IMR-90 (cell line): ENCODE results near the gene NR1D2. TPM values are rescaled to one million over a fixed set of nuclear protein-coding genes. Genes with fewer than 3 reads are reported as not detected.

Source experiments
- ATAC-seq: fragments of 200-7000 bp; cut with Tn5 transposase; 2 replicates; pipeline ENCODE4 v1.9.1; 2020; ENCODE audit warnings: low read depth, mild to moderate bottlenecking, moderate library complexity
- BruUV-seq: library from RNA; stranded (reverse); fragments of 400-500 nt; replicated peaks from 2 replicates; lab custom pipeline; 2021; lab: Mats Ljungman, UMichigan
- CTCF ChIA-PET: fragments of 300-600 bp; formaldehyde crosslinking; extraction: SDS; loops from one replicate; lab custom pipeline; 2021; ENCODE audit warnings: antibody characterized with exemption; lab: Yijun Ruan, JAX
- POLR2A ChIA-PET: fragments of 300-600 bp; sonication (Branson Sonifier 250); formaldehyde crosslinking; loops from one replicate; lab custom pipeline; 2022; ENCODE audit warnings: antibody characterized with exemption; ENCODE audit not compliant: unreplicated experiment; lab: Charles Lee
- DNase-seq: peaks from one replicate; pipeline ENCODE4 v3.0.0; 2013
- H2AFZ ChIP-seq: replicated peaks from 2 replicates; pipeline ENCODE3; 2013; ENCODE audit warnings: low read length, mild to moderate bottlenecking; ENCODE audit not compliant: poor library complexity
- H2AK5ac ChIP-seq: 2 replicates; pipeline ENCODE4 v1.6.1; 2013; ENCODE audit warnings: low read depth, low read length, inconsistent platforms
- H2AK9ac ChIP-seq: replicated peaks from 2 replicates; pipeline ENCODE3; 2013; ENCODE audit warnings: mild to moderate bottlenecking, low read depth, low read length, moderate library complexity; ENCODE audit not compliant: poor library complexity
- H2BK120ac ChIP-seq: 2 replicates; pipeline ENCODE4 v1.6.1; 2013; ENCODE audit warnings: low read depth, low read length, inconsistent platforms
- H2BK15ac ChIP-seq: 3 replicates; pipeline ENCODE4 v1.6.1; 2013; ENCODE audit warnings: low read depth, low read length, inconsistent platforms
- H2BK20ac ChIP-seq: 2 replicates; pipeline ENCODE4 v1.6.1; 2013; ENCODE audit warnings: low read depth, mild to moderate bottlenecking, inconsistent platforms, low read length, moderate library complexity
- H2BK5ac ChIP-seq: 2 replicates; pipeline ENCODE4 v1.6.1; 2013; ENCODE audit warnings: mild to moderate bottlenecking, low read depth, low read length, inconsistent platforms; ENCODE audit not compliant: poor library complexity, severe bottlenecking
- H3K14ac ChIP-seq: replicated peaks from 2 replicates; pipeline ENCODE4 v1.6.1; 2013; ENCODE audit warnings: low read depth, low read length, inconsistent platforms
- H3K18ac ChIP-seq: 2 replicates; pipeline ENCODE4 v1.6.1; 2013; ENCODE audit warnings: low read depth, low read length, control low read depth
- H3K23ac ChIP-seq: 2 replicates; pipeline ENCODE4 v1.6.1; 2013; ENCODE audit warnings: low read depth, low read length, inconsistent platforms
- H3K27ac ChIP-seq: 2 replicates; pipeline ENCODE4 v1.5.1; 2013; ENCODE audit warnings: mild to moderate bottlenecking, control low read depth, low read length; ENCODE audit not compliant: insufficient read depth
- H3K27me3 ChIP-seq: 2 replicates; pipeline ENCODE4 v1.6.1; 2013; ENCODE audit warnings: low read length; ENCODE audit not compliant: control insufficient read depth, insufficient read depth
- H3K36me3 ChIP-seq: 2 replicates; pipeline ENCODE4 v1.6.1; 2013; ENCODE audit warnings: low read length, mixed read lengths; ENCODE audit not compliant: control insufficient read depth, insufficient read depth
- H3K4ac ChIP-seq: 2 replicates; pipeline ENCODE4 v1.6.1; 2013; ENCODE audit warnings: low read depth, low read length, inconsistent platforms
- H3K4me1 ChIP-seq: 2 replicates; pipeline ENCODE4 v1.6.1; 2013; ENCODE audit warnings: low read length, mixed read lengths; ENCODE audit not compliant: control insufficient read depth, insufficient read depth
- H3K4me2 ChIP-seq: 2 replicates; pipeline ENCODE4 v1.6.1; 2013; ENCODE audit warnings: low read depth, mild to moderate bottlenecking, control low read depth, low read length, moderate library complexity
- H3K4me3 ChIP-seq: 2 replicates; pipeline ENCODE4 v1.5.1; 2013; ENCODE audit warnings: low read depth, mild to moderate bottlenecking, control low read depth, low read length, moderate library complexity; ENCODE audit not compliant: insufficient read depth
- H3K56ac ChIP-seq: 2 replicates; pipeline ENCODE4 v1.6.1; 2013; ENCODE audit warnings: low read length, inconsistent platforms; ENCODE audit not compliant: insufficient read depth; ENCODE audit errors: extremely low read depth
- H3K79me1 ChIP-seq, 2 experiments: 2 replicates each; pipeline ENCODE4 v1.6.1; 2013; ENCODE audit warnings: low read length in 2 of 2, inconsistent platforms in 1 of 2, low read depth in 1 of 2
- H3K9ac ChIP-seq: 2 replicates; pipeline ENCODE4 v1.6.1; 2013; ENCODE audit warnings: low read depth, low read length, control low read depth
- H3K9me1 ChIP-seq: 2 replicates; pipeline ENCODE4 v1.6.1; 2013; ENCODE audit warnings: low read length, inconsistent platforms; ENCODE audit not compliant: insufficient read depth
- H3K9me3 ChIP-seq: 2 replicates; pipeline ENCODE4 v1.6.1; 2013; ENCODE audit warnings: low read length; ENCODE audit not compliant: control insufficient read depth, insufficient read depth
- H4K20me1 ChIP-seq: 2 replicates; pipeline ENCODE4 v1.6.1; 2013; ENCODE audit warnings: low read length, inconsistent platforms; ENCODE audit not compliant: insufficient read depth
- H4K5ac ChIP-seq: 2 replicates; pipeline ENCODE4 v1.6.1; 2013; ENCODE audit warnings: mild to moderate bottlenecking, low read depth, low read length, control low read depth
- H4K8ac ChIP-seq, 2 experiments: 2 replicates each; pipeline ENCODE4 v1.6.1; 2013; ENCODE audit warnings: low read depth in 2 of 2, low read length in 2 of 2, control low read depth in 1 of 2, inconsistent platforms in 1 of 2
- H4K91ac ChIP-seq: 2 replicates; pipeline ENCODE4 v1.6.1; 2013; ENCODE audit warnings: low read depth, low read length, inconsistent platforms; ENCODE audit not compliant: insufficient read depth
- BHLHE40 ChIP-seq: fragments of 150-350 bp; IDR thresholded peaks from 2 replicates; pipeline ENCODE4 v1.6.1; 2016; ENCODE audit warnings: mild to moderate bottlenecking, low read depth, low read length
- CEBPB ChIP-seq: IDR thresholded peaks from 2 replicates; pipeline ENCODE4 v1.6.1; 2012; ENCODE audit warnings: low read depth, low read length, improper control_type of control experiment
- CHD1 ChIP-seq: IDR thresholded peaks from 2 replicates; pipeline ENCODE4 v1.6.1; 2012; ENCODE audit warnings: low read depth, low read length, improper control_type of control experiment
- FOS ChIP-seq: fragments of 150-350 bp; IDR thresholded peaks from 2 replicates; pipeline ENCODE4 v1.6.1; 2016; ENCODE audit warnings: low read depth, low read length
- MAFK ChIP-seq: IDR thresholded peaks from 2 replicates; pipeline ENCODE4 v1.6.1; 2012; ENCODE audit warnings: low read depth, low read length, improper control_type of control experiment
- MAZ ChIP-seq: IDR thresholded peaks from 2 replicates; pipeline ENCODE4 v1.6.1; 2012; ENCODE audit warnings: low read depth, mild to moderate bottlenecking, low read length, improper control_type of control experiment, moderate library complexity, borderline replicate concordance
- MXI1 ChIP-seq: IDR thresholded peaks from 2 replicates; pipeline ENCODE4 v1.6.1; 2012; ENCODE audit warnings: low read depth, mild to moderate bottlenecking, low read length, moderate library complexity, borderline replicate concordance
- NFE2L2 ChIP-seq: fragments of 150-350 bp; IDR thresholded peaks from 2 replicates; pipeline ENCODE4 v1.6.1; 2016; ENCODE audit warnings: low read depth, mild to moderate bottlenecking, low read length
- POLR2A ChIP-seq: IDR thresholded peaks from 2 replicates; pipeline ENCODE4 v1.6.1; 2012; ENCODE audit warnings: mild to moderate bottlenecking, low read depth, low read length
- RAD21 ChIP-seq: IDR thresholded peaks from 2 replicates; pipeline ENCODE4 v1.6.1; 2012; ENCODE audit warnings: low read length, improper control_type of control experiment
- RCOR1 ChIP-seq: IDR thresholded peaks from 2 replicates; pipeline ENCODE4 v1.6.1; 2012; ENCODE audit warnings: mild to moderate bottlenecking, low read length, improper control_type of control experiment; ENCODE audit not compliant: insufficient replicate concordance
- RFX5 ChIP-seq: IDR thresholded peaks from 2 replicates; pipeline ENCODE4 v1.8.0; 2012; ENCODE audit warnings: low read depth, mild to moderate bottlenecking, low read length, moderate library complexity
- SMC3 ChIP-seq: fragments of 150-350 bp; IDR thresholded peaks from 2 replicates; pipeline ENCODE4 v1.6.1; 2016; ENCODE audit warnings: low read depth, mild to moderate bottlenecking, antibody characterized with exemption, low read length, moderate library complexity
- WGBS, 2 experiments: methylation state at CpG; one replicate each; pipeline versions ENCODE4 v1.1.5 to v1.1.7; 2013; ENCODE audit warnings: missing lambda C conversion rate in 2 of 2; ENCODE audit not compliant: insufficient read length in 1 of 2; ENCODE audit errors: extremely low coverage in 2 of 2; 5-methylcytosine and 5-hydroxymethylcytosine counted together
- dilution Hi-C: fragments of 300-500 bp; cut with HindIII; formaldehyde crosslinking; loops from one replicate; pipeline ENCODE4 v1.14.3; 2018; ENCODE audit warnings: low sequenced_read_pairs; ENCODE audit not compliant: unreplicated experiment
- in situ Hi-C: fragments of 300-500 bp; cut with MboI; formaldehyde crosslinking; loops from 3 replicates; pipeline ENCODE4 v1.14.3; 2019; ENCODE audit warnings: low sequenced_read_pairs, inconsistent platforms, mixed read lengths
- intact Hi-C: fragments of 100-400 bp; cut with micrococcal nuclease; formaldehyde crosslinking; loops from 2 replicates; pipeline ENCODE4 v1.10.0; 2022
- polyA plus RNA-seq, 3 experiments: library from polyadenylated mRNA; depleted of rRNA; stranded (reverse); fragments of >200 nt; gene quantifications; 2 replicates each; pipeline ENCODE4 v1.2.3, GENCODE V29; 2012; ENCODE audit warnings: low replicate concordance in 1 of 3
- total RNA-seq: library from RNA; depleted of rRNA; stranded (reverse); fragments of >200 nt; gene quantifications from 2 replicates; pipeline ENCODE4 v1.2.3, GENCODE V29; 2012
- TF ChIP-seq, protein P1 (sequence below): conservative IDR thresholded peaks from 2 replicates; pipeline ENCODE4 v1.5.1; 2012; ENCODE audit warnings: mild to moderate bottlenecking, low read depth, low read length, improper control_type of control experiment
- TF ChIP-seq, protein P2 (sequence below): fragments of 150-350 bp; IDR thresholded peaks from 2 replicates; pipeline ENCODE4 v1.6.1; 2017; ENCODE audit warnings: mild to moderate bottlenecking, antibody characterized with exemption, low read length, low read depth
- TF ChIP-seq, protein P3 (sequence below): fragments of 150-350 bp; IDR thresholded peaks from 2 replicates; pipeline ENCODE4 v1.6.1; 2016; ENCODE audit warnings: low read depth, mild to moderate bottlenecking, low read length, moderate library complexity, borderline replicate concordance

NR1D2 gene
- total and polyA plus RNA-seq, 2 of the 4 experiments (the other 2 are of a cell fraction): 8.1 to 41.0 TPM

DNA sequence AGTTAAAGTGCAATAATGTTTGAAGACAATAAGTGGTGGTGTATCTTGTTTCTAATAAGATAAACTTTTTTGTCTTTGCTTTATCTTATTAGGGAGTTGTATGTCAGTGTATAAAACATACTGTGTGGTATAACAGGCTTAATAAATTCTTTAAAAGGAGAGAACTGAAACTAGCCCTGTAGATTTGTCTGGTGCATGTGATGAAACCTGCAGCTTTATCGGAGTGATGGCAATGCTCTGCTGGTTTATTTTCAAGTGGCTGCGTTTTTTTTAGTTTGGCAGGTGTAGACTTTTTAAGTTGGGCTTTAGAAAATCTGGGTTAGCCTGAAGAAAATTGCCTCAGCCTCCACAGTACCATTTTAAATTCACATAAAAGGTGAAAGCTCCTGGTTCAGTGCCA is 25.5 kb upstream of the NR1D2 start:
- H2AK5ac ChIP-seq: no peak overlapping the region
- H3K27ac ChIP-seq: no peak overlapping the region
- H2BK20ac ChIP-seq: no peak overlapping the region
- no peak overlapping the region for H3K18ac ChIP-seq
- H4K8ac ChIP-seq: no peak overlapping the region
- H3K27me3 ChIP-seq: no peaks in the 10 kb centered on the region
- in situ Hi-C loops (no loop called here), intact Hi-C loops (loop anchor here (10.0 kb wide), 1 partner anchor 765 kb away; no protein-coding TSS in a partner anchor), dilution Hi-C loops (no loop called here)
- TSS peak; percentile 80 for BruUV-seq
- no peak overlapping the region for H3K4ac ChIP-seq
- ATAC-seq: no peak
- no peak for DNase-seq
- no peak overlapping the region for H3K9ac ChIP-seq
- H3K14ac ChIP-seq: no peak overlapping the region
- H3K4me2 ChIP-seq: no peak overlapping the region
- TF ChIP-seq FOS: no peak
- no peak for TF ChIP-seq CEBPB
- TF ChIP-seq RCOR1: no peak
- TF ChIP-seq BHLHE40: no peak
- TF ChIP-seq RFX5: no peak
- TF ChIP-seq, protein P1, sequence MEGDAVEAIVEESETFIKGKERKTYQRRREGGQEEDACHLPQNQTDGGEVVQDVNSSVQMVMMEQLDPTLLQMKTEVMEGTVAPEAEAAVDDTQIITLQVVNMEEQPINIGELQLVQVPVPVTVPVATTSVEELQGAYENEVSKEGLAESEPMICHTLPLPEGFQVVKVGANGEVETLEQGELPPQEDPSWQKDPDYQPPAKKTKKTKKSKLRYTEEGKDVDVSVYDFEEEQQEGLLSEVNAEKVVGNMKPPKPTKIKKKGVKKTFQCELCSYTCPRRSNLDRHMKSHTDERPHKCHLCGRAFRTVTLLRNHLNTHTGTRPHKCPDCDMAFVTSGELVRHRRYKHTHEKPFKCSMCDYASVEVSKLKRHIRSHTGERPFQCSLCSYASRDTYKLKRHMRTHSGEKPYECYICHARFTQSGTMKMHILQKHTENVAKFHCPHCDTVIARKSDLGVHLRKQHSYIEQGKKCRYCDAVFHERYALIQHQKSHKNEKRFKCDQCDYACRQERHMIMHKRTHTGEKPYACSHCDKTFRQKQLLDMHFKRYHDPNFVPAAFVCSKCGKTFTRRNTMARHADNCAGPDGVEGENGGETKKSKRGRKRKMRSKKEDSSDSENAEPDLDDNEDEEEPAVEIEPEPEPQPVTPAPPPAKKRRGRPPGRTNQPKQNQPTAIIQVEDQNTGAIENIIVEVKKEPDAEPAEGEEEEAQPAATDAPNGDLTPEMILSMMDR: no peak
- TF ChIP-seq, protein P2, sequence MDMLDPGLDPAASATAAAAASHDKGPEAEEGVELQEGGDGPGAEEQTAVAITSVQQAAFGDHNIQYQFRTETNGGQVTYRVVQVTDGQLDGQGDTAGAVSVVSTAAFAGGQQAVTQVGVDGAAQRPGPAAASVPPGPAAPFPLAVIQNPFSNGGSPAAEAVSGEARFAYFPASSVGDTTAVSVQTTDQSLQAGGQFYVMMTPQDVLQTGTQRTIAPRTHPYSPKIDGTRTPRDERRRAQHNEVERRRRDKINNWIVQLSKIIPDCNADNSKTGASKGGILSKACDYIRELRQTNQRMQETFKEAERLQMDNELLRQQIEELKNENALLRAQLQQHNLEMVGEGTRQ: no peak
- no peak for TF ChIP-seq POLR2A
- TF ChIP-seq, protein P3, sequence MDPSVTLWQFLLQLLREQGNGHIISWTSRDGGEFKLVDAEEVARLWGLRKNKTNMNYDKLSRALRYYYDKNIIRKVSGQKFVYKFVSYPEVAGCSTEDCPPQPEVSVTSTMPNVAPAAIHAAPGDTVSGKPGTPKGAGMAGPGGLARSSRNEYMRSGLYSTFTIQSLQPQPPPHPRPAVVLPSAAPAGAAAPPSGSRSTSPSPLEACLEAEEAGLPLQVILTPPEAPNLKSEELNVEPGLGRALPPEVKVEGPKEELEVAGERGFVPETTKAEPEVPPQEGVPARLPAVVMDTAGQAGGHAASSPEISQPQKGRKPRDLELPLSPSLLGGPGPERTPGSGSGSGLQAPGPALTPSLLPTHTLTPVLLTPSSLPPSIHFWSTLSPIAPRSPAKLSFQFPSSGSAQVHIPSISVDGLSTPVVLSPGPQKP: no peak
- TF ChIP-seq SMC3: no peak
- no peak for TF ChIP-seq CHD1
- TF ChIP-seq MAZ: no peak
- no peak for TF ChIP-seq RAD21
- TF ChIP-seq MAFK: no peak
- TF ChIP-seq MXI1: no peak
- TF ChIP-seq NFE2L2: no peak
- H4K5ac ChIP-seq: no peak overlapping the region
- H3K9me1 ChIP-seq: no peaks in the 10 kb centered on the region; the same call in 1 of the 2 replicates
- no peak overlapping the region for H2BK120ac ChIP-seq
- no peak overlapping the region for H2BK5ac ChIP-seq
- peaks cover 16 to 54% of the 10 kb centered on the region in 2 experiments for H3K79me1 ChIP-seq
- H2AK9ac ChIP-seq: no peak overlapping the region
- H2BK15ac ChIP-seq: no peak overlapping the region
- H3K36me3 ChIP-seq: peaks cover 14% of the 10 kb centered on the region
- no peak overlapping the region for H3K56ac ChIP-seq
- ChIA-PET POLR2A (no interaction called here), CTCF (no interaction called here)
- H4K91ac ChIP-seq: no peak overlapping the region
- peaks cover 2% of the 10 kb centered on the region; the same call in 1 of the 2 replicates for H3K4me1 ChIP-seq
- peaks cover 40% of the 10 kb centered on the region for H4K20me1 ChIP-seq
- H3K23ac ChIP-seq: no peak overlapping the region
- whole genome bisulfite sequencing, 2 experiments: no CpG with 5 or more reads among the region's 2 CpGs
- H2AFZ ChIP-seq: no peak overlapping the region
- H3K9me3 ChIP-seq: no peaks in the 10 kb centered on the region
- no peak overlapping the region for H3K4me3 ChIP-seq
